ENCODE measurements around the gene AFF2. TPM values are rescaled to one million over a fixed set of nuclear protein-coding genes. Genes with fewer than 3 reads are reported as not detected.

AFF2 gene
- total RNA-seq, 3 donors from 2014 or later = 0.29 to 0.63 TPM; not detected in 1

GRCh38 chrX:148582353-148582752 is 81.9 kb downstream of the AFF2 start:
- intact Hi-C loops (cut with DNase I, micrococcal nuclease) = no loop called here
- no peaks in the 10 kb centered on the region for H3K4me1 ChIP-seq (ENCODE audit: low read depth)
- no peaks in the 10 kb centered on the region for H3K36me3 ChIP-seq (ENCODE audit: low read depth)
- ATAC-seq (no peak), DNase-seq (no peak)
- H3K9me3 ChIP-seq = no peaks in the 10 kb centered on the region
- TF ChIP-seq CTCF (IDR thresholded peaks at IDR 0.05) = no peak
- no peak overlapping the region for H3K4me3 ChIP-seq

GRCh38 chrX:148588649-148589310 is 88.4 kb downstream of the AFF2 start:
- no peak overlapping the region for H3K4me3 ChIP-seq
- no peak for ATAC-seq
- no peaks in the 10 kb centered on the region for H3K36me3 ChIP-seq (ENCODE audit: low read depth)
- H3K9me3 ChIP-seq = no peaks in the 10 kb centered on the region
- H3K4me1 ChIP-seq (ENCODE audit: low read depth) = no peaks in the 10 kb centered on the region
- intact Hi-C loops (cut with DNase I, micrococcal nuclease) = no loop called here
- DNase-seq = no peak
- TF ChIP-seq CTCF (IDR thresholded peaks at IDR 0.05) = no peak

DNA sequence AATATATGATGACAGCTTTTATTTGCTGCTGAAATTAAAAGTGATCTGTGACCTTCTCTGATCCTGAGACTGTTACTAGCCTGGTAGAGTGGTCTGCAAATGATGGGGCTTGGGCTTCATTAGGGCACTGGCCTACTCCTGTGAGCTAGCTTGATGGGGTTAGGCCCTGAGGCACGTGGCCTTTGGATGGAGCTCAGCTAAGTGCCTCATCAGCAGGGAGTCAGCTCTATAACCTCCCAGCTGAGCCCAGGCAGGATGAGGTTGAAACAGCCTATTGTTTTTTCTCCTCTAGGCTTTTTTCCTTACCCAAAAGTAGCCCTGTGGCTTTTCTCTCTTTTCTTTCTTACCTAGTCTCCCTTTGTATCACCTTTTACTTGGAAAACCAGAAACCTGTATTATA is 92.2 kb downstream of the AFF2 start:
- ATAC-seq (no peak), DNase-seq (no peak)
- intact Hi-C loops (cut with DNase I, micrococcal nuclease) = no loop called here
- Histone ChIP-seq H3K36me3 (ENCODE audit: low read depth) (no peaks in the 10 kb centered on the region), H3K4me3 (no peak overlapping the region), H3K9me3 (no peaks in the 10 kb centered on the region), H3K4me1 (ENCODE audit: low read depth) (no peaks in the 10 kb centered on the region)
- no peak for TF ChIP-seq CTCF (IDR thresholded peaks at IDR 0.05)

DNA sequence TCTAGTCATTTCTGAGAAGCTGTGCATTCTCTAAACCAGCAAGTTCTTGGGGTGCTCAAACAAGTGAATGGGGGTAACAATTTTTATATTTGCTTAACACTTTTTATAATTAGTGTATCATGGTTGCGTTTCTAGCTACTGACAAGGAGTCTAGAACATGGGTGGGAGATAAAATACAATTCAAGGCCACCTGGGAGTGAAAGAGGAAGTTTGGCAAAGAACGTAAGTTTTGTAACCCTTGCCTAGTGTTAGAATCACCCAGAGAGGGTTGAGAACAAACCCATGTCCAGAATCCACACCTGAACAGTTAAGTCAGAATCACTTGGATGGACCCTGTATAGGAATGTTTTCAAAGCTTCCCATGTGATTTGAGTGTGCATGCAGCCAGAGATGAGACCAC is 92.7 kb downstream of the AFF2 start:
- Histone ChIP-seq H3K4me3 (no peak overlapping the region), H3K9me3 (no peaks in the 10 kb centered on the region), H3K36me3 (ENCODE audit: low read depth) (no peaks in the 10 kb centered on the region), H3K4me1 (ENCODE audit: low read depth) (no peaks in the 10 kb centered on the region)
- DNase-seq = no peak
- intact Hi-C loops (cut with DNase I, micrococcal nuclease) = no loop called here
- TF ChIP-seq CTCF (IDR thresholded peaks at IDR 0.05) = no peak
- ATAC-seq = no peak

- no peak for ATAC-seq
- H3K9me3 ChIP-seq = no peaks in the 10 kb centered on the region
- H3K4me3 ChIP-seq = no peak overlapping the region
- no peaks in the 10 kb centered on the region for H3K4me1 ChIP-seq (ENCODE audit: low read depth)
- intact Hi-C loops (cut with DNase I, micrococcal nuclease) = no loop called here
- TF ChIP-seq CTCF (IDR thresholded peaks at IDR 0.05) = no peak
- DNase-seq = no peak
- H3K36me3 ChIP-seq (ENCODE audit: low read depth) = no peaks in the 10 kb centered on the region
Measured at GRCh38 chrX:148593987-148594386, 93.6 kb downstream of the AFF2 start.

GRCh38 chrX:148599404-148599803 is 99.0 kb downstream of the AFF2 start:
- Histone ChIP-seq H3K4me1 (ENCODE audit: low read depth) (no peaks in the 10 kb centered on the region), H3K9me3 (no peaks in the 10 kb centered on the region), H3K36me3 (ENCODE audit: low read depth) (no peaks in the 10 kb centered on the region), H3K4me3 (no peak overlapping the region)
- ATAC-seq (no peak), DNase-seq (no peak)
- intact Hi-C loops (cut with DNase I, micrococcal nuclease) = no loop called here
- no peak for TF ChIP-seq CTCF (IDR thresholded peaks at IDR 0.05)
